ENCODE measurements around the gene TNP2. TPM values are rescaled to one million over a fixed set of nuclear protein-coding genes. Genes with fewer than 3 reads are reported as not detected.
A peak's percentile ranks its signal among the peaks of the same experiment; 100 is the strongest.

TNP2 gene
- total and polyA plus RNA-seq, 9 of the 15 experiments (the other 6 are each of a cell fraction or from before 2014, with no cell fraction given): not detected

DNA sequence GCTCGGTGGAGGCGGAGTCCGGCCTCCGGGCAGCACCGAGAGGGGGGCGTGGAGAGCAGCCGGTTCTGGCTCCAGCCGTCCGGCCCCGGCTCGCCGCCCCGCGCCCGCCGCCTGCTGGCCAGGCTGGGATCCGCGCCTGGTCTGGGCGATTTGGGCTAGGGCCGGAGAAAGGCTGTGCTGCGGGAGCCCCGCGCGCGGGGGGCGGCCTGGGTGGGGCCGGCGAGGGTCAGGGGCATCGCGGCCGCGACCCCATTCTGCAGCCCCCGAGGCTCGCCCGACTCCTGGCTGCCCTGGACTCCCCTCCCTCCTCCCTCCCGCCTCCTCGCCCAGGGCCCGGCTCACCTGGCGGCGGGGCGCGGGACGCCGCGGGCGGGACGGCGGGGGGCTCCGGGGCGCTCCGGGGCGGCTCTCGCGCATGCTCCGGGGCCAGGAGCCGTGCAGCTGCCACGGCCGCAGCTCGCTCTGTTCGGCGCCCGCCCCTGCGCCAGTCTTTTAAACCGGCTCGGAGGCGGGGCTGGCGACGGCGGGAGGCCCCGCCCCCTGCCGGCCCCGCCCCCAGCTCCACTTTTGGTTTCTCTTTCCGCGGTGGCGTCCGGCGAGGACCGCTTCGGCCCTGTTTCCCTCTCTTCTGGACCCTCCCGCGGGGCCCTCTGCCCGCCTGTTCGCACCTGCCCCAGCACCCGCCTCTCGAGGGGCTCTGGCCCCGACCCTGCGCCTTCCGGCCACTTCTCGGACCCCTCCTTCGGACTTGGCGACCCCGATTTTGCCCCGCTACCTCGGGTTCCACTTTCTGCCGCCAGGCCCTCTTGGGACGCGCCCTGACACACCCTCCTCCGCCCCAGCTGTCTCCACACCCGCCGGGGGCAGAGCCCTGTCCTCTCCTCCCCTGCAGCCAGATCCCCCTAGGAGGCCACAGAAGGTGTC is 13.1 kb downstream of the TNP2 start, which contains the start of gene SOCS1:
Gene SOCS1 (minus strand): TSS at position 468 of the 924 bp plus-strand sequence. CDS start 726 bp downstream, outside the sequence.
- intact Hi-C loops (cut with micrococcal nuclease) (loop anchor here (2.0 to 10.0 kb wide), 4 partner anchors 51 to 151 kb away; no protein-coding TSS in a partner anchor), in situ Hi-C loops (cut with MboI) (no loop called here)
- ATAC-seq (peak; percentile 80), FAIRE-seq (peak; percentile 61), DNase-seq (ENCODE audit: extremely low read depth in 1 of 4, low spot score in 3 of 4) (peak; percentile 91 to 94 (median 94))
- POLR2A ChIA-PET: interaction anchor here (0.5 to 3.2 kb wide), 53 partner anchors 9 to 469 kb away, joined by 3 to 36 read pairs (median 4); partner anchors contain the start of genes PRM3, RMI2 and TNP2
- H3K4me1 ChIP-seq (replicated peaks in 1 of 2; ENCODE audit: control insufficient read depth in 2 of 2, insufficient read depth in 2 of 2, low read length in 2 of 2): peaks cover 40 to 47% of the 10 kb centered on the region in 2 experiments; a peak in 4 of 5 replicates
- no peaks in the 10 kb centered on the region for H3K9me3 ChIP-seq (replicated peaks; ENCODE audit: control insufficient read depth, insufficient read depth, low read depth, low read length)
- peaks cover 25% of the 10 kb centered on the region; the same call in 1 of the 3 replicates for H3K36me3 ChIP-seq (ENCODE audit: control insufficient read depth, insufficient read depth, low read length)
- CTCF ChIA-PET (ENCODE audit: low intra/inter-chr PET ratio): interaction anchor here (0.6 to 5.2 kb wide), 8 partner anchors 43 to 877 kb away, joined by 3 to 58 read pairs (median 4); no protein-coding TSS in a partner anchor
- WGBS (ENCODE audit: insufficient coverage, low coverage, missing lambda C conversion rate): under 1% methylated on average over 42 of the region's 100 CpGs
- peak within 1 kb of the TSS; percentile 86 for H3K27ac ChIP-seq (ENCODE audit: extremely low read depth, low read depth, low read length)
- peaks cover 11% of the 10 kb centered on the region; the same call in 1 of the 2 replicates for H4K20me1 ChIP-seq (replicated peaks; ENCODE audit: control insufficient read depth, insufficient read depth, low read length)
- 0 out of 5 replicates have a peak, but pooled peaks cover 0 to 8% of the 10 kb centered on the region in 2 experiments for H3K27me3 ChIP-seq (ENCODE audit: control insufficient read depth in 2 of 2, insufficient read depth in 2 of 2, low read length in 2 of 2)
- H3K4me2 ChIP-seq (ENCODE audit: insufficient read depth, low read length): peak within 1 kb of the TSS; percentile 77
- BruUV-seq (replicated peaks): no TSS peak
- no peaks in the 10 kb centered on the region for H3K9me1 ChIP-seq (ENCODE audit: control insufficient read depth, insufficient read depth, low read length)
- H3K9ac ChIP-seq (ENCODE audit: insufficient read depth in 1 of 2, low read depth in 2 of 2, low read length in 2 of 2): peak within 1 kb of the TSS; percentile 80 to 94
- peak within 1 kb of the TSS; percentile 92 for H2AFZ ChIP-seq (ENCODE audit: low read depth, low read length)
- H3K79me2 ChIP-seq (ENCODE audit: control insufficient read depth, insufficient read depth, low read length): peaks cover 33% of the 10 kb centered on the region
- H3K4me3 ChIP-seq: peak within 1 kb of the TSS; percentile 82
- TF ChIP-seq TCF15 (CRISPR knock-in tag; IDR thresholded peaks at IDR 0.05) (no peak), HNRNPLL (IDR thresholded peaks at IDR 0.05; ENCODE audit: low read depth, low read length, poor library complexity, severe bottlenecking) (no peak), THRAP3 (IDR thresholded peaks at IDR 0.05; ENCODE audit: borderline replicate concordance) (no peak), JUN (IDR thresholded peaks at IDR 0.05; ENCODE audit: borderline replicate concordance, low read depth, low read length) (peak; percentile 10; the same call in 1 of the 2 replicates), JUN (CRISPR knock-in tag; IDR thresholded peaks at IDR 0.05; ENCODE audit: borderline replicate concordance) (no peak), MAFF (IDR thresholded peaks at IDR 0.05; ENCODE audit: low read length) (no peak), NFIX (CRISPR knock-in tag; IDR thresholded peaks at IDR 0.05; ENCODE audit: low read depth) (no peak), SLC30A9 (CRISPR knock-in tag; IDR thresholded peaks at IDR 0.05) (no peak), FOXJ2 (tag; IDR thresholded peaks at IDR 0.05) (0 out of 2 replicates have a peak, but pooled peaks have one; percentile 35), RBM22 (IDR thresholded peaks at IDR 0.05; ENCODE audit: low read depth, low read length, poor library complexity, severe bottlenecking) (peak; percentile 40), HNRNPL (IDR thresholded peaks at IDR 0.05; ENCODE audit: low read depth, low read length) (peak; percentile 56; the same call in 1 of the 2 replicates)

Measured in K562 (cell line).